ENCODE data around the gene TBC1D9.

- TF ChIP-seq, protein P1, sequence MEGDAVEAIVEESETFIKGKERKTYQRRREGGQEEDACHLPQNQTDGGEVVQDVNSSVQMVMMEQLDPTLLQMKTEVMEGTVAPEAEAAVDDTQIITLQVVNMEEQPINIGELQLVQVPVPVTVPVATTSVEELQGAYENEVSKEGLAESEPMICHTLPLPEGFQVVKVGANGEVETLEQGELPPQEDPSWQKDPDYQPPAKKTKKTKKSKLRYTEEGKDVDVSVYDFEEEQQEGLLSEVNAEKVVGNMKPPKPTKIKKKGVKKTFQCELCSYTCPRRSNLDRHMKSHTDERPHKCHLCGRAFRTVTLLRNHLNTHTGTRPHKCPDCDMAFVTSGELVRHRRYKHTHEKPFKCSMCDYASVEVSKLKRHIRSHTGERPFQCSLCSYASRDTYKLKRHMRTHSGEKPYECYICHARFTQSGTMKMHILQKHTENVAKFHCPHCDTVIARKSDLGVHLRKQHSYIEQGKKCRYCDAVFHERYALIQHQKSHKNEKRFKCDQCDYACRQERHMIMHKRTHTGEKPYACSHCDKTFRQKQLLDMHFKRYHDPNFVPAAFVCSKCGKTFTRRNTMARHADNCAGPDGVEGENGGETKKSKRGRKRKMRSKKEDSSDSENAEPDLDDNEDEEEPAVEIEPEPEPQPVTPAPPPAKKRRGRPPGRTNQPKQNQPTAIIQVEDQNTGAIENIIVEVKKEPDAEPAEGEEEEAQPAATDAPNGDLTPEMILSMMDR (IDR thresholded peaks at IDR 0.05), result no peak
- TF ChIP-seq EZH2 (IDR thresholded peaks at IDR 0.05; ENCODE audit: borderline replicate concordance, insufficient read depth, low read depth, low read length, poor library complexity, severe bottlenecking), result no peak
These were observed 107.4 kb downstream of the TBC1D9 start for GRCh38 chr4:140648716-140649308.

All from B cell (primary cell).